Skeletal muscle tissue (tissue), 4 donors: ENCODE results near the gene SYK. TPM values are rescaled to one million over a fixed set of nuclear protein-coding genes. Genes with fewer than 3 reads are reported as not detected.

Experiments used
- H3K27ac ChIP-seq: one replicate; pipeline ENCODE4 v1.7.0; 2013; ENCODE audit warnings: mild to moderate bottlenecking, low read depth, low read length, inconsistent platforms
- H3K27me3 ChIP-seq, 3 donors: one replicate each; pipeline ENCODE4 v1.7.0; 2013; ENCODE audit warnings: low read length in 3 of 3; ENCODE audit not compliant: control insufficient read depth in 3 of 3, insufficient read depth in 3 of 3
- H3K36me3 ChIP-seq, 3 donors: one replicate each; pipeline ENCODE4 v1.7.0; 2013; ENCODE audit warnings: low read length in 3 of 3; ENCODE audit not compliant: control insufficient read depth in 3 of 3, insufficient read depth in 3 of 3
- H3K4me1 ChIP-seq, 3 donors: one replicate each; pipeline ENCODE4 v1.7.0; 2013; ENCODE audit warnings: low read length in 3 of 3, mild to moderate bottlenecking in 3 of 3; ENCODE audit not compliant: control insufficient read depth in 3 of 3, insufficient read depth in 3 of 3
- H3K4me3 ChIP-seq, 3 donors: one replicate each; pipeline ENCODE4 v1.7.0; 2013; ENCODE audit warnings: low read length in 3 of 3
- H3K9ac ChIP-seq, 3 donors: one replicate each; pipeline ENCODE4 v1.7.0; 2013; ENCODE audit warnings: low read length in 3 of 3, mild to moderate bottlenecking in 3 of 3, moderate library complexity in 2 of 3, low read depth in 1 of 3
- H3K9me3 ChIP-seq, 3 donors: one replicate each; pipeline ENCODE4 v1.7.0; 2013; ENCODE audit warnings: low read length in 3 of 3; ENCODE audit not compliant: control insufficient read depth in 3 of 3
- total RNA-seq: library from RNA; depleted of rRNA; stranded (reverse); fragments of >200 nt; gene quantifications from one replicate; pipeline ENCODE4 v1.2.3, GENCODE V29; 2014
- donor health status: Osteomylitis.

The SYK gene
- total RNA-seq, 1 donor from 2014 or later = 4.7 TPM

GRCh38 chr9:90894986-90895687 lies 93.5 kb downstream of the SYK start:
- no peaks in the 10 kb centered on the region for H3K36me3 ChIP-seq
- H3K9ac ChIP-seq = peak overlapping the region in 1 of 3 donors; percentile 13

GRCh38 chr9:90895786-90896185 lies 94.2 kb downstream of the SYK start:
- H3K36me3 ChIP-seq = no peaks in the 10 kb centered on the region
- no peak overlapping the region for H3K9ac ChIP-seq
- no peaks in the 10 kb centered on the region for H3K9me3 ChIP-seq
- no peak overlapping the region for H3K27ac ChIP-seq
- no peaks in the 10 kb centered on the region for H3K27me3 ChIP-seq
- no peak overlapping the region for H3K4me3 ChIP-seq
- H3K4me1 ChIP-seq = peaks cover 0 to 14% (median 6%) of the 10 kb centered on the region in 3 donors

More at GRCh38 chr9:90894986-90895687, 93.5 kb downstream of the SYK start:
- Histone ChIP-seq H3K9me3 (no peaks in the 10 kb centered on the region), H3K27ac (no peak overlapping the region), H3K4me1 (peaks cover 0 to 9% (median 6%) of the 10 kb centered on the region in 3 donors), H3K4me3 (no peak overlapping the region), H3K27me3 (no peaks in the 10 kb centered on the region)

- Histone ChIP-seq H3K36me3 (no peaks in the 10 kb centered on the region), H3K27me3 (no peaks in the 10 kb centered on the region), H3K9ac (no peak overlapping the region), H3K4me1 (peaks cover 0 to 14% (median 6%) of the 10 kb centered on the region in 3 donors), H3K4me3 (no peak overlapping the region), H3K27ac (no peak overlapping the region), H3K9me3 (no peaks in the 10 kb centered on the region)
Measured at GRCh38 chr9:90896231-90896630, 94.6 kb downstream of the SYK start.

GRCh38 chr9:90898228-90898627 lies 96.6 kb downstream of the SYK start:
- Histone ChIP-seq H3K27me3 (no peaks in the 10 kb centered on the region), H3K36me3 (no peaks in the 10 kb centered on the region), H3K4me3 (no peak overlapping the region), H3K9me3 (no peaks in the 10 kb centered on the region), H3K27ac (no peak overlapping the region), H3K4me1 (peaks cover 0 to 14% (median 6%) of the 10 kb centered on the region in 3 donors), H3K9ac (no peak overlapping the region)

- Histone ChIP-seq H3K9ac (no peak overlapping the region), H3K4me1 (peaks cover 0 to 14% (median 6%) of the 10 kb centered on the region in 3 donors), H3K4me3 (no peak overlapping the region), H3K9me3 (no peaks in the 10 kb centered on the region), H3K27me3 (no peaks in the 10 kb centered on the region), H3K27ac (no peak overlapping the region), H3K36me3 (no peaks in the 10 kb centered on the region)
Measured at GRCh38 chr9:90899287-90899686, 97.7 kb downstream of the SYK start.

GRCh38 chr9:90900130-90900529 lies 98.5 kb downstream of the SYK start:
- H3K4me3 ChIP-seq = no peak overlapping the region
- no peak overlapping the region for H3K27ac ChIP-seq
- no peaks in the 10 kb centered on the region for H3K27me3 ChIP-seq
- H3K4me1 ChIP-seq = peaks cover 0 to 13% (median 6%) of the 10 kb centered on the region in 3 donors
- H3K9ac ChIP-seq = no peak overlapping the region
- H3K36me3 ChIP-seq = no peaks in the 10 kb centered on the region
- no peaks in the 10 kb centered on the region for H3K9me3 ChIP-seq

GRCh38 chr9:90901933-90902332 lies 100.3 kb downstream of the SYK start:
- Histone ChIP-seq H3K4me1 (peaks cover 0 to 8% (median 3%) of the 10 kb centered on the region in 3 donors), H3K9ac (no peak overlapping the region), H3K9me3 (no peaks in the 10 kb centered on the region), H3K4me3 (no peak overlapping the region), H3K27me3 (no peaks in the 10 kb centered on the region), H3K27ac (no peak overlapping the region), H3K36me3 (no peaks in the 10 kb centered on the region)

- H3K9me3 ChIP-seq = no peaks in the 10 kb centered on the region
- H3K27me3 ChIP-seq = no peaks in the 10 kb centered on the region
- H3K4me1 ChIP-seq = peaks cover 0 to 8% (median 3%) of the 10 kb centered on the region in 3 donors
- H3K27ac ChIP-seq = no peak overlapping the region
- no peaks in the 10 kb centered on the region for H3K36me3 ChIP-seq
- H3K9ac ChIP-seq = no peak overlapping the region
- H3K4me3 ChIP-seq = no peak overlapping the region
Measured at GRCh38 chr9:90903766-90904424, 102.3 kb downstream of the SYK start.

GRCh38 chr9:90904706-90905478 lies 103.3 kb downstream of the SYK start:
- H3K4me3 ChIP-seq = no peak overlapping the region
- peaks cover 0 to 7% (median 2%) of the 10 kb centered on the region in 3 donors for H3K4me1 ChIP-seq
- H3K27ac ChIP-seq = no peak overlapping the region
- no peak overlapping the region for H3K9ac ChIP-seq
- H3K36me3 ChIP-seq = no peaks in the 10 kb centered on the region
- no peaks in the 10 kb centered on the region for H3K9me3 ChIP-seq
- no peaks in the 10 kb centered on the region for H3K27me3 ChIP-seq

- Histone ChIP-seq H3K36me3 (no peaks in the 10 kb centered on the region), H3K4me3 (no peak overlapping the region), H3K9ac (no peak overlapping the region), H3K4me1 (no peaks in the 10 kb centered on the region), H3K27ac (no peak overlapping the region), H3K27me3 (no peaks in the 10 kb centered on the region), H3K9me3 (no peaks in the 10 kb centered on the region)
Measured at GRCh38 chr9:90905822-90906221, 104.2 kb downstream of the SYK start.
